ENCODE results near the gene GPATCH1.
A peak's percentile ranks its signal among the peaks of the same experiment; 100 is the strongest.

Gene GPATCH1

DNA sequence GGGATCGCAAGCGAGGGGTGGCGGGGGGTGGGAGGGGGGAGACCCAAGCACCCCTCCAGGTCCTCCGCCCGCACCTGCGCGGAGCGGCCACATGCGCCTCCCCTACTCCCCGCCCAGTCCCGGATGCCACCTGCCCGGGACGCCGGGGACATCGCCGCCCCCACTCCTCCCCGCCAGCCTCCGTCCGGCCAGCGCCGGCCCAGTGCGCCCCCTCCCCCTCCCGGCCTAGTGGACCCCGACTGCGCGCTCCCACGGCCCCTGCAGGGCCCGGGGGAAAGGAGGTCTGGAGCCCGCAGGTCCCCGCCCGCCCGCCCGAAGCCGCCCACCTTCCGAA, 16.6 kb upstream of the GPATCH1 start:
- peak; percentile 84 for DNase-seq (ENCODE audit: low spot score)

DNA sequence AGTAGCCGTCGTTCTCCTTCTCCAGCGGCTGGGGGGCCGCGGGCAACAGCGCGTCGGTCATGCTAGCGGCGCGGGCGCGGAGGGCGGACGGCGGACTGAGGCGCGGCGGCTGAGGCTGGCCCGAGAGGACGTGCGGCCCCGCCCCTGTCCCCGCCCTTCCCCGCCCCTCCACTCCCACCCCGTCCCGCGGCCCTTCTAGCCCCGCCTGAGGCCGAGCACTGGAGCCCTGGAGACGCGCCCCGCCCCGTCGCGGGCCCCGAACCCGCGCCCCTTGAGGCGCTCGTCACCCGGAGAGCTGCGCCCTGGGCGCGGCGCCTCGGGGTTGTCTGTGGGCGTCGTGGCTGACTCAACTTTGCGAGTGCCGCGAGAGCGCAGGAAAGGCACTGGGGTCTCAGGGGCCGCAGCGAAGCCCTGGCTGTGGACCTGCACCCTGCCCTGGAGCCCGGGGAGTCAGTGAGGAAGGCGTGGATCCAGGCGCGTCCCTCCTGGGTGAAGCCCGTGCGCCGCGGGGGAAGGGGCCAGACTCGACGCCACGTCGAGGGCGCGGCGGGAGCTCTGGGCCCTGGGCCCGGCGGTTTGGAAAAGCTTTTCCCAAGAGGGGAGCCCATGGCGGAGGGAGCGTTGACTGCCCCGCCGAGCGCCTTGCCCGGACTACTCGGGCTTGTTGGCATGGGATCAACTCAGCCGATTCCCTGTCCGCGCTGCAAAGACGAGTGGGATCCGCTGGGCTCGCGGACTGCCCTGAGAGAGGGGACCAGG, 16.0 kb upstream of the GPATCH1 start, which contains the start of gene RHPN2:
Gene RHPN2, minus strand, starts transcription at position 97 of the 759 bp plus-strand sequence. Its CDS starts 36 bp downstream, at position 61.
- peak; percentile 97 for DNase-seq (ENCODE audit: low spot score)

DNA sequence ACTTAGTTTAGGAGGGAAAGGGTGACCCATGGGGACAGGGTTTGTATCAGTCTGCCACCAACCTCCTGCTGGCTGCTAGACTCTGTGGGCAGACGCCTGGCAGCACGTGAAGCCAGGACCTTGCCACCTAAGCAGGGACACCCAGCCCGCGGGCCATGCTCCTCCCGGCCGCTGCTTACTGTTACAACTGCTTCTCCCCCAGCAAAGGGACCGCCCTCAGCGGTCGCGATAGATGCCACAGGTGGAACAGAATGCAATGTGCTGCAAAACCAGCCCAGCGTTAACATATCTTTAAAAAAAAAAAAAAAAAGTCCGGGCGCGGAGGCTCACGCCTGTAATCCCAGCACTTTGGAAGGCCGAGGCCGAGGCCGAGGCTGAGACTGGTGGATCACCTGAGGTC, 14.4 kb upstream of the GPATCH1 start:
- no peak for DNase-seq (ENCODE audit: low spot score)

DNA sequence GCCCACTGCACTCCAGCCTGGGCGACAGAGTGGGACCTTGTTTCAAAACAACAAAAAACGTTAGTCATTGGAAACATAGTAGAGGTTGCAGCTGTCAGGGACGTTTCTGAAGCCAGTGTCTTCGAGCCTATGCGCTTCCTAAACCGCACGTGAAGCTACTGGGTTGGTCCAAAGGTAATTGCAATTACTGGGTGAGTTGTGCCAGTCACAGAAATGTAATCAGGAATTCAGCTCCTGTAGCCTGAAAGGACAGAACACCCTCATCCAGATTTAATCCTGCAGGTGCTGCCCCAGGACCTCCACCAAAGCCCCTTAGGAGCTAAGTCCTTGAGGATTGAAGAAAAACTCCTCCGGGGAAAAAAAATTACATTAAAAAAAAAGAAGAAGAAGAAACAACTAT, 13.9 kb upstream of the GPATCH1 start:
- DNase-seq (ENCODE audit: low spot score): no peak

DNA sequence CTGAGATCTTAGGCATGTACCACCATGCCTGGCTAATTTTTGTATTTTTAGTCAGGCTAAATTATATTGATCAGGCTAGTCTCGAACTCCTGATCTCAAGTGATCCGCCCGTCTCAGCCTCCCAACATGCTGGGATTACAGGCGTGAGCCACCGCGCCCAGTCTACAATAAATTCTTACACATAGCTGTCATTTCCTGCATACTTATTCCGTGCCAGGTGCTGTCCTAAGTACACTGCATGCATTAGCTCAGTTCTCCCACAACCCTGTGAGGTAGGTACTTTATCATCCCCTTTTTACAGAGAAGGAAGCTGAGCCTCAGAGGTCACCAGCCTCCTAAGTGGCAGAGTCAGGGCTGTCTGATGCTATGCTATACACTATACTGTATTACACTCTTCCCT, 9.1 kb upstream of the GPATCH1 start:
- DNase-seq (ENCODE audit: low spot score): no peak

DNA sequence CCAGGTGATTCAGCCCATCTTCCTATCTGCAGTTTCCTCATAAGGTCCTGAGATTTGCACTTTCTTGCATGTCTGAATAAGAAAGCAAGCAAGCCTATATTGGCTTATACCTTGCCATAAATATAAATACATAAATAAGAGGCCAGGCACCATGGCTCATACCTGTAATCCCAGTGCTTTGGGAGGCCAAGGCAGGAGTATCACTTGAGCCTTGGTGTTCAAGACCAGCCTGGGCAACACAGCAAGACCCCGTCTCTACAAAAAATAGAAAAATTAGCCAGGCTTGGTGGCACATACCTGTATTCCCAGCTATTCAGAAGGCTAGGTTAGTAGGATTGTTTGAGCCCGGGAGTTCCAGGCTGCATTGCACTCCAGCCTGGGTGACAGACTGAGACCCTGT, 5.5 kb upstream of the GPATCH1 start:
- DNase-seq (ENCODE audit: low spot score): no peak

DNA sequence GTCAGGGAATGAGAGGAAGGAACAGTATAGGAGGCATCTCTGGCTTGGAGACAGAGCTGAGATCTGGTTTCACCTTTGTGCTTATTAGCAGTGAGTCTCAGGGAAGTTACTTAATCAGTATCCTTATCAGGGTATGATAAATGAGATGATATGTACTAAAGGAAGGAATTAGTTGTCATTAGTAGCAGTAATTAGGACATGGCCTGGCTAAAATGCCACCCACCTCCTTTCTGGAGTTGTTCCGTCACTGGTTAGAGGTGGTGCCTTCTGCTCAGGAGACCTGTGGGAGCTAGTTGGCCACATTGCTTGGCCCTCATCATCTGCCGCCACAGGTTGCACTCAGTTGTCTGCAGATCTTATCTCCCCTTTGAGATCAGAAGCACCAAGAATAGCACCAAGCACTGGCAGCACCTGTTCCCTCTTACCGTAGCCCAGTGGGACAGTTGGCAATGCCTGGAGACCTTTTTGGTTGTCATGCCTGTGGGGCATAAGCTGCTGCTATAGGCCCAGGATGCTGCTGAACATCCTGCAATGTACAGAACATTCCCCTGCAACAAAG, 4.7 kb downstream of the GPATCH1 start:
- no peak for DNase-seq (ENCODE audit: low spot score)

DNA sequence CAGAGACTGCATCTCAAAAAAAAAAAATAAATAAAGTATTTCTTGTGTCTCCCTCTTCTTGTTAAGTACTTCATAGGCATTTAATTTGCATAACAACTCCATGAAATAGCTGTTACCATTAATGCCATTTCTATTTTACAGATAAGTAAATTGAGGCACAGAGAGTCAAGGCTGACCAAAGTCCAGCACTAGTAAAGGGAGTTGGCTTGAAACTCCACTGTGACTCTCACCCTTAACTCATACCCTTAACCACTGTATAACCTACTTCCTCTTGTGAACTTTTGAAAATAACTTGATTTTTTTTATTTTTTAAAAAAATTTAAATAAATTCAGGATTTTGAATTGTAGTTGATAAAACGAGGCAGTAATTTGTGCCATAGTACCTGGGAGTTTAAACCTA, 6.0 kb downstream of the GPATCH1 start:
- no peak for DNase-seq (ENCODE audit: low spot score)

DNA sequence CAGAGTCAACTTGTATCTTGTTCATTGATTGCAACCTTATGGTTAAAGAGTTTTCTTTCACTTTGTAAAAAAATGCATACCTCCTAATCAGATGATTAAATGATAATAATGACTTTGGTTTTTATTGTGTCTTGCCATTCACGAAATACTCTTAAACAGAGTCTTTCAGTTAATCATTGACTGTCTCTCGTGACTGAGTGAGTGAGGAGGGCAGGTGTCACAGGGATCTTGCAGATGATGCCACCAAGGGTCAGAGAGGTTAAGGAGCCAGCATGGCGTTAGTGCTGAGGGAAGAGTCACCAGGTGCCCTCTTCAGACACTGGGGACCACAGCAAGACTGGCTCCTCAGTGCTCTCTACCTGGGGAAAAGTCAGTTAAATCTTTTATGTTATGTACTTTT, 8.0 kb downstream of the GPATCH1 start:
- no peak for DNase-seq (ENCODE audit: low spot score)

DNA sequence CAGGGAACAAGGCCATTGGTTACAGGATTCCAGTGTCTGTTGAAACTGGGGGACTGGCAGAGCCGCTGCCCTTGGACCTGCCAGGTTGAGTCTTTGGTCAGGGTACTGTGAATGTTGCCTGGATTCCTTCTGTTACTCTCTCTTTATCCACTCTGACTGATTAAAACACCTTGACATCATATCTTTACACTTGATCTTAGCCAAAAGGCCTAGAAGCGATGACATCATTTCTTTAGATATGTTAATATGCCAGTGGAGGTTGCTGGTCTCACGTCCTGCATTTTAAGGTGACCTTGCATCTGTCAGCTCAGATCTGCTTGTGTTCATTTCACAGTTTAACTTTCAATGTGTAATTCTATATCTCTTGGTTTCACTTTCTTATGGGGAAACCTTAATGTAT, 9.2 kb downstream of the GPATCH1 start:
- DNase-seq (ENCODE audit: low spot score): no peak

DNA sequence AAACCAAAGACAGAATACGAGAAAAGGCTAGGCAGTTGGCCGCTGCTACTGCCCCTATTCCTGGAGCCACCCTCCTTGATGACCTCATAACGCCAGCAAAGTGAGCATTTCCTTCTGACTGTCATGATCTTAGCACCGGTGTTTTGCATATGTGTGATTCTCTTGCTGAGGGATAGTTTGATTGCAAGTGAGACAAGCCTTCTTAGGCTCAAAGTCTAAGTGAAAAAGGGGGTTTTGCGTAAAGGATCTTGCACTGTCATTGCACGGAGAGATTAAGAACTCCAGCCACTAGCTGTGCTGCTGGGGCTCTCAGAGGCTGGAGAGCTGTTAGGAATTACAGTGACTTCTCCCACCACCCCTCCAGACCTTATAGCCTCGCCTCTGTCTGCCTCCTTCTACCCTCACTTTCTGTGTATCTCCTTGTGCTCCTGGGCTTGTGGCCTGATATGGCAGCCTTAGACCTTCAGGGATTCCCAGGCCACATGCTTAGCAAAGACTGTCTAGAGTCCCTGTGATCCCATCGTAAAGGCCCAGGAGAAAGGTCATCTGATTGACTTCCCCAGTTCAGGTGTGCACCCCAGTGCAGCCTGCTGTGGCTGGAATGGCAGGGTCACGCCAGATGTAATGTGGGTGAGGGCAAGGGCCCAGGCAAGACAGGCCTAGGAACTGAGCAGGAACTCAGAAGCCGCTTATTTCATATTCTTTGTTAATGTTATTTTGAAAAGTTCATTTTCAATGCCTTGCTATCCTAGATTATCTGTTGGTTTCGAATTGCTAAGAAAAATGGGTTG, 12.6 kb downstream of the GPATCH1 start:
- DNase-seq (ENCODE audit: low spot score): no peak

DNA sequence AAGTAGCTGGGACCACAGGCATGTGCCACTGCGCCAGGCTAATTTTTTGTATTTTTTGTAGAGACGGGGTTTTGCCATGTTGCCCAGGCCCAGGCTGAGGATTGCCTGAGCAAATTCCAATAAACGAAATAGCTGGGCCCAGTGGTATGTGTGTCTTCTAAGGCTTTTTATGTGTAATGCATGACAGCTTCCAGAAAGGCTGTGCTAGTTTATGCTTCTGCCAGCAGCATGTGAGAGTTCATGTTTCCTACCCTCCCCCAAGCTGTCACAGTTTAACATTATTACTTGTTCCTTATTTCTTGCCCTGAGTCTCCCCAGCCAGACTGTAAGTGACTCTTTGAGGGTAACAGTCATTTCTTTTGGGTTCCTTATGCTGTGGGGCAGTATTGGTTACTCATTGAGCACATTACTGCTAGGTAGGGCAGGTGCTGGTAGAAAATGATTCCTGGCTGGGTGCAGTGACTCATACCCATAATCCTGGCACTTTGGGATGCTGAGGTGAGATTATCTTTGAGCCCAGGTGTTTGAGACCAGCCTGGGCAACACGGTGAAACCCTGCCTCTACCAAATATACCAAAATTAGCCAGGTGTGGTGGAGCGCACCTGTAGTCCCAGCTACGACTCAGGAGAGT, 13.6 kb downstream of the GPATCH1 start:
- DNase-seq (ENCODE audit: low spot score): no peak

DNA sequence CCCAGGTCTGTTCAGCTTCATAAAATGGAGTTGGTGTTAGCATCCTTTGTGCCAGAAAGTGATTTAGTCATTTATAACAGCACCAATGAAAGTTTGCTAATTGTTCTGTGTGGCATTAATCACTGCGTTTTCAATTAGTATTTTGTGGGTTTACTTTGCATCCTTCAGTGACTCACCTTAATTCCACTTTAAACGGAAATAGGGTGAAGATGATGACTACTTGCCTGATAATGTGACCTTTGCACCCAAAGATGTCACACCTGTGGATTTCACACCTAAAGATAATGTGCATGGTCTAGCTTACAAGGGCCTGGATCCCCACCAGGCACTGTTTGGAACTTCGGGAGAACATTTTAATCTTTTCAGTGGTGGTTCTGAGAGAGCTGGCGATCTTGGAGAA, 15.0 kb downstream of the GPATCH1 start:
- no peak for DNase-seq (ENCODE audit: low spot score)

DNA sequence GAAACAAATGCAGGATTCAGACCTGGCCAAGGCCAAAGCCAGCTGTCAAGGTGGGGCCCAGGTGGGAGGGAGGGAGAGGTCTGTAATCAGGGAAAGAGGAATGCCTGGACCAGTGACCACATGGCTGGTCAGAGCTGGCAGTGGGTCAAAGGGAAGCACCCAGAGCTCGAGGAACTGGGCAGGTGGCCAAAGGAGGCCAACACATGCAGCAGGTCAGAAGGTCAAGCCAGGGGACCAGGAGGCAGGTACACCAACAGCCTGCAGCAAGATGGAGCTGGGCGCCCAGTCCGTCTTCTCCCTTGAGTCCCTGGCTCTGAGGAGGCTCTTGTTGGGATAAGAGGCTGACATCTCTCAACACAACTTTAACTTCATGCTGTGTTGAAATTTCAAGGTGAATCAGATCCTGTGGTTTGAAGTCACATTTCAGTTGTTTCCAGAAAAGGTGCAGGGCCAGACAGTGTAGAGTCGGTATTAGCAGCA, 17.1 kb downstream of the GPATCH1 start:
- DNase-seq (ENCODE audit: low spot score): no peak

DNA sequence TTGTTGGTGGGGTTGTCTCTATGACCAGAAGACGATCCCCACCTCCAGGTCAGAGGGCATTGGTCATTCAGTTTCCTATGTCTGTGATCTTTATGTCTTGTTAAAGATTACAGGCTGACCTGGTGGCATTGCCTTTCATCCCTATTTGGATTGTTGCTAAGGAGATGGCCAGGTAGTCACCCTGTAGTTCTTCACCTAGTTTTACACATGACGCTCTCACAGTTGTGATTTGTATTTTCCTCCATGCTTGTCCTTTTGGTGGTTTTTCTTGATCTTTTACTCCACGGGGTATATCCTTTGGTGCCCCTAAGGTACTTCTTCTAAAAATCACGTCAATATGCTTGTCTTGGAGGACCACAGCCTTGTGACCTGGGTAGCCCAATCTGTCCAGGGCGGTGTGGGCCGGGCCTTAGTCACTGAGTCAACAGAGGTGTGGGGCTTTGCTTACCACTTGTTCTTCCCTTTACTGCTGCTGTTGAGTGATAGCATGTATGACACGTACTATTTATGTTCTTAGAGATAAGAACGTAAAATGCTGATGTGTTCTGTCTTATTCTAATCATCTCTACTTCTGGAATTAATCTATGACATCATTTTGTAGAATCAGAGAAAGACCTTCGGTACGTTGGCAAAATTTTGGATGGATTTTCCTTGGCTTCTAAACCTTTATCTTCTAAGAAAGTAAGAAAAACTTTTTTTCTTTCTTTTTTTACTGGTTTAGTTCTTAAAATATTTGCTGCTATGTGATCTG, 20.1 kb downstream of the GPATCH1 start:
- DNase-seq (ENCODE audit: low spot score): no peak

DNA sequence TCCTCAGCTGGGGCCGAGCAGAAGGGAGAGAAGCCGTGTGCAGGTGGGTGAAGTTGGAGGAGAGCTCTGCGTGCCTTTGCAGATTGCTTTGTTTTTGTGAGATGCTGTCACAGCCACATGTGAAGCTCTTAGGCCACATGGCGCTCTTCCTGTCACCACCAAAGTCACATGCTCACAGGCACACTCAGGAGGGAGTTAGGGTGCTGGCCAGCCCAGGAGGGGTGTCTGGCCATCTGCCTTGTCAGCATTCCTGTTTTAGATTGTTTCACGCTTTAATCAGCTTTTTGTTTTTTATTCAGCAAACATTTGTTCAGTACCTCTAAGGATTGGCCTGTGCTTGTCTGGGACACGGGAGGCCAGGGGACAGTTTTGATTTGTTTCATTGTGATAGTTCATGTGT, 21.9 kb downstream of the GPATCH1 start:
- DNase-seq (ENCODE audit: low spot score): no peak

DNA sequence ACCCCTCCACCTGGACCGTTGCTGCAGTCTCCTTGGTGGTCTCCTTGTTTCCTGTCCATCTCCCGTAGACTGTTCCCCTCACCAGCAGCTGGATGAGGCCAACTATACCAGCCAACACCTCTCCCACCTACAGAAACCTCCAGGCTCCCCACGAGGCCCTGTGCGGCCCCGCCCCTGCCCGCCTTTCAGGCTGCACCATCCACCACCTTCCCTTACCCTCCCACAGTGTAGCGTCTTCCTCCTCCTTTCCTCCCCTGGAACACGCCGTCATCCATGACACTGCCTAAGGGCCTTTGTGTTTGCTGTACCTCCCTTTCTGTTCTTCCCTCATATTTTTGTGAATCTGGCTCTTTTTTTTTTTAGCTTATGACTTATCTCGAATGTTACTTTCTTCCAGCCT, 27.2 kb downstream of the GPATCH1 start:
- no peak for DNase-seq (ENCODE audit: low spot score)

DNA sequence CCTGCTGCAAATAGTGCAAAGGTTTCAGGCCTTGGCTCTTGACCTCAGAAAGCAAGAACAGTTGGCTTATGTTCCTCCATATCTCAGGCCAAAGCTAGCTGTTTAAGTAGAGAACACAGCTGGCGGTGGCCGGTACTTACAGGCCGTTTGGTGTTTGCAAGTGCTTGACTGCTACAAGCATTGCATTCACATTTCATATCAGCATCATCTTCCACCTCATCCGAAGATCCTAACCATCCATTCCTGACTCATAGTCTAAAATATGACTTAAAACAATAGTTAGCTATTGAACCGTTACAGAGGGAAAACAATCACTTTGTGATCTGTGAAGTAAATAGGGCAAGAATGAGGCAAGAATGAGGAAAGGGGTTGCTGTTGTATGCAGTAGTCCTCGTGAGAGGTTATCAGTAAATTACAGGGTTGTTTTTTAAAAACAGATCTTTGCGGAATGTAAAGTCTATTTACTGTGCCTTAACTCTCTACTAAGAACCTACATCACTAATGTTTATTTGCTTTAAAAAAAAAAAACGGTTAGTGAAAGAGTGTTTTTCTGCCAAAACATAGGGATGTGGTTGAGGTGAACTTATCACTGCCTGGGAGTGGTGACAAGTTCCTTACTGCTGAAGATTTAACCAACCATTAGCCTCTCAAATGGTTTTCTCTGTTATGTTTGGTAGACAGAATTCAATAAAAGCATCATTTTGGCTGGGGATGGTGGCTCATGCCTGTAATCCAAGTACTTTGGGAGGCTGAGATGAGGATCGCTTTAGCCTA, 29.3 kb downstream of the GPATCH1 start:
- DNase-seq (ENCODE audit: low spot score): no peak

DNA sequence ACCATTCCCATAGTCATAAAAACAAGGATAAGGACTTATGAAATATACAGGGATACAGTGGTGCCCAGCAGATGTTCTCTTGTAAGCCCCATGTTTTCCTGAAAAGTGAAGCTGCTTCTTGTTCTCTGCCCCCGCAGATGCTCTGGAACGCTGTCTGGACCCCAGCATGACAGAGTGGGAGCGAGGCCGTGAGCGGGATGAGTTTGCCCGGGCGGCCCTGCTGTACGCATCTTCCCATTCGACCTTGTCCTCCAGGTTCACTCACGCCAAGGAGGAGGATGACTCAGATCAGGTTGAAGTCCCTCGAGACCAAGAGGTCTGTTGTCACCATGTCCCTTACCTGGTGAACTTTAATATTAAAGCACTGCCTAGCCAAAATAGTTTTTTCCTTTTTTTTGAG, 30.6 kb downstream of the GPATCH1 start:
- DNase-seq (ENCODE audit: low spot score): no peak

DNA sequence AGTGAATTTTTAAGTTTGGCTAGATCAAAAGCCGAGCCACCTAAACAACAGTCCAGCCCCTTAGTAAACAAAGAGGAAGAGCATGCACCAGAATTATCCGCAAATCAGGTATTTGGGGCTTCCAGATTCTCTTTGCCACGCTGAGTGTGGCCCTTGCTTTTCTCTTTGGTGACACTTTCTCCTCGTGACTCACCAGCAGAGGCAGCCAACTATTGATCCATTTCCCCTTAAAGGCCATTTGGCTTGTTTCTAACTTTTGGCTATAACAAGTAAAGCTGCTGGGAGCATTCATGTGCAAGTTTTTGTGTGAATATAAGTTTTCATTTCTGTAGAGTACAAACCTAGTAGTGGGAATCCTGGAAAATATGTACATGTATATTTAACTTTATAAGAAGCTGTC, 33.3 kb downstream of the GPATCH1 start:
- DNase-seq (ENCODE audit: low spot score): no peak

DNA sequence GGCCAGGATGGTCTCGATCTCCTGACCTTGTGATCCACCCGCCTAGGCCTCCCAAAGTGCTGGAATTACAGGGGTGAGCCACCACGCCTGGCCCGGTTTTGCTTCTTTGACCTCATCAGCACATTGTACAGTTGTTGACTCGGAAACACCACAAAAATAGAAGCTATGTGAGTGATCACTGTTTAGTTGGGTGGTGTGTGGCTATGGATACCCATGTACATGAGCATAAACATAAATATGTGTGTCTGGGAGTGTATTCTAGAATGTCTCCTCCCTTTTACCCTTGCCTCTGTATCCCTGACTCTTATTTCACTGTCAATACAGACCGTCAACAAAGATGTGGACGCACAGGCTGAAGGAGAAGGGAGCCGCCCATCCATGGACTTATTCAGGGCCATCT, 36.5 kb downstream of the GPATCH1 start:
- DNase-seq (ENCODE audit: low spot score): no peak

Measured in D341Med (cell line).